ENCODE results near the gene CPVL. TPM values are rescaled to one million over a fixed set of nuclear protein-coding genes. Genes with fewer than 3 reads are reported as not detected.

Gene CPVL
- total RNA-seq, 4 donors from 2014 or later = 3.9 to 34.1 (median 15.7) TPM

DNA sequence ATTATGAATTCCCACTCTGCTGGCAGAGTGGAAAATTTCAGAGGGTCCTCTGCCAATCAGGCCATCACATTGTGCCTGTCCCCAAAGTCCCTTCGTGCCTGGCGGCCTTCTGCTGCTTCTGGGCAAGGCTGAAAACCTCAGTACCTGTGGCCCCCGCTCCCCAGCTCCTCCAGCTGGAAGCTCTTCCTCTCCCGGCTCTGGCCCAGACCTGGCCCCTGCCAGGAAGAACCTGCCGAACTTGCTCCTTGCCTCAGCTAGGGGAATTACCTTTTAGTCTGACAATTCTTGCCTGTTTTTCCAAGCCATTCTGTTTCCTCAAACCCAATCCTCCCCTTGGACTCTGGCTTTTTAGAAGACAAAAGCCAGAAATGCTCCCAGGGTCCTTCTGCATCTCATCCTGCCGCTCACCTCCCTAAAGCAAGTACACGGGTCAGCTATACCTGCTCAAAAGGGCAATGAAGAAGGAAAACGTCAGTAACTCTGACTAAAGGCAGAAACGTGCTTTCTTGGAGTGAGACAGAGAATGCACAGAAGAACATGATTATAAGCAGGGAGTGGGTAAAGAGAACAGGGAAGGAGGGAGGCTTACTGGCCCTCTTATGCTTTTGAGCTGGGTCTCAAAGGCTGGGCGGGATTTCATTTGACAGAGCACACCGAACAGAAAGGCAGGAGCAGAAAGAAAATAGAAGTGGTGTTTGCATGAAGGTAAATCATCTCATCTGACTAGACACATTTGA, 160.1 kb downstream of the CPVL start:
- H3K36me3 ChIP-seq = no peaks in the 10 kb centered on the region
- 27 to 39% methylated on average over 11 of the region's 11 CpGs for WGBS, 2 donors
- peak overlapping the region; percentile 76 to 90 (median 86) for H3K27ac ChIP-seq
- H3K4me1 ChIP-seq = peaks cover 51 to 86% (median 60%) of the 10 kb centered on the region in 3 donors
- no peak for TF ChIP-seq POLR2A (IDR thresholded peaks at IDR 0.05)
- TF ChIP-seq, protein P1, sequence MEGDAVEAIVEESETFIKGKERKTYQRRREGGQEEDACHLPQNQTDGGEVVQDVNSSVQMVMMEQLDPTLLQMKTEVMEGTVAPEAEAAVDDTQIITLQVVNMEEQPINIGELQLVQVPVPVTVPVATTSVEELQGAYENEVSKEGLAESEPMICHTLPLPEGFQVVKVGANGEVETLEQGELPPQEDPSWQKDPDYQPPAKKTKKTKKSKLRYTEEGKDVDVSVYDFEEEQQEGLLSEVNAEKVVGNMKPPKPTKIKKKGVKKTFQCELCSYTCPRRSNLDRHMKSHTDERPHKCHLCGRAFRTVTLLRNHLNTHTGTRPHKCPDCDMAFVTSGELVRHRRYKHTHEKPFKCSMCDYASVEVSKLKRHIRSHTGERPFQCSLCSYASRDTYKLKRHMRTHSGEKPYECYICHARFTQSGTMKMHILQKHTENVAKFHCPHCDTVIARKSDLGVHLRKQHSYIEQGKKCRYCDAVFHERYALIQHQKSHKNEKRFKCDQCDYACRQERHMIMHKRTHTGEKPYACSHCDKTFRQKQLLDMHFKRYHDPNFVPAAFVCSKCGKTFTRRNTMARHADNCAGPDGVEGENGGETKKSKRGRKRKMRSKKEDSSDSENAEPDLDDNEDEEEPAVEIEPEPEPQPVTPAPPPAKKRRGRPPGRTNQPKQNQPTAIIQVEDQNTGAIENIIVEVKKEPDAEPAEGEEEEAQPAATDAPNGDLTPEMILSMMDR (IDR thresholded peaks at IDR 0.05) = no peak
- no peak for DNase-seq
- intact Hi-C loops (cut with DNase I) = no loop called here
- peak overlapping the region; percentile 4 to 22 (median 12) for H3K4me3 ChIP-seq
- no peaks in the 10 kb centered on the region for H3K9me3 ChIP-seq
- no peaks in the 10 kb centered on the region for H3K27me3 ChIP-seq

DNA sequence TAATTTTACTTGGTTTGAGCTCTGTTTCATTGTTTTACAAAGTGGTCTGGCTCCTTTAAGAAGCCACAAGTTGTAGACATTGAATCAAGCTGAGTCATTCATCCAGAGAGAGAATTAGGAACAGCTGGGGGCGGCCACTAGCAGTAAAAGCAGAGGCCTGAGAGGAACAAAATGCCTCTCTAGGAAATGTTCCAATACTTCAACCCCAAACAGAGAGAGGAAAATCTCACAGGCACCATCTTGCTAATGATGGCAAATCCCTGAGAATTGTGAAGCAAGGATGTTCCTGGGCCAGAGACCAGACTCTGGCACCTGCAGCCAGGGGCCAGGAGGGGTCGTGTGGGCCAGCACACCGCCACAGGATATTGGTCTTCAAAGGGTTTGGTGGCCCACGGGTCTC, 161.7 kb downstream of the CPVL start:
- no peak for DNase-seq
- H3K27me3 ChIP-seq = no peaks in the 10 kb centered on the region
- H3K36me3 ChIP-seq = no peaks in the 10 kb centered on the region
- no peak overlapping the region for H3K4me3 ChIP-seq
- peak overlapping the region; percentile 76 to 90 (median 86) for H3K27ac ChIP-seq
- intact Hi-C loops (cut with DNase I) = no loop called here
- WGBS, 2 donors = 24 to 34% methylated on average over 4 of the region's 4 CpGs
- TF ChIP-seq, protein P1 (IDR thresholded peaks at IDR 0.05) = no peak
- TF ChIP-seq POLR2A (IDR thresholded peaks at IDR 0.05) = no peak
- H3K9me3 ChIP-seq = no peaks in the 10 kb centered on the region
- H3K4me1 ChIP-seq = peaks cover 49 to 85% (median 55%) of the 10 kb centered on the region in 3 donors

DNA sequence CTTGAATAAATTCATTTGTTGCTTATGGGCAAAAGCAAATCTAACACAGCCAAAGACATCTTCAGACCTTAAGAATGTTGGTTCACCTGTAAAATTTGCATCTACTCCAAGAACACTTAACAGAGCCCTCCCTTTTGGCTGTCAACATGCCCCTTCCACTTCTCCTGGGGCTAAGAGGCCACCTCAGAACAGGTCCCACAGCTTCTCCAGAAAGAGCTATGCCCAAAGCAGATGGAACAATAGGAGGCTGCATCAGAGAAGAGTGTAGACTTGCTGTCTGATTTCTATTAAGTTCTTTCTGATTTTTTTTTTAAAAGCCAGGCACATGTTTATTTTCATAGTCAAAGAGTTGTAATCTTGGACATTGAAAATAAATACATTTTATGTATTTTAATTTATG, 162.1 kb downstream of the CPVL start:
- DNase-seq = no peak
- intact Hi-C loops (cut with DNase I) = no loop called here
- TF ChIP-seq, protein P1 (IDR thresholded peaks at IDR 0.05) = no peak
- TF ChIP-seq POLR2A (IDR thresholded peaks at IDR 0.05) = no peak
- no peak overlapping the region for H3K4me3 ChIP-seq
- H3K27ac ChIP-seq = peak overlapping the region in 3 of 4 donors; percentile 34 to 90 (median 89)
- H3K9me3 ChIP-seq = no peaks in the 10 kb centered on the region
- H3K4me1 ChIP-seq = peaks cover 44 to 81% (median 51%) of the 10 kb centered on the region in 3 donors
- no peaks in the 10 kb centered on the region for H3K27me3 ChIP-seq
- no peaks in the 10 kb centered on the region for H3K36me3 ChIP-seq

DNA sequence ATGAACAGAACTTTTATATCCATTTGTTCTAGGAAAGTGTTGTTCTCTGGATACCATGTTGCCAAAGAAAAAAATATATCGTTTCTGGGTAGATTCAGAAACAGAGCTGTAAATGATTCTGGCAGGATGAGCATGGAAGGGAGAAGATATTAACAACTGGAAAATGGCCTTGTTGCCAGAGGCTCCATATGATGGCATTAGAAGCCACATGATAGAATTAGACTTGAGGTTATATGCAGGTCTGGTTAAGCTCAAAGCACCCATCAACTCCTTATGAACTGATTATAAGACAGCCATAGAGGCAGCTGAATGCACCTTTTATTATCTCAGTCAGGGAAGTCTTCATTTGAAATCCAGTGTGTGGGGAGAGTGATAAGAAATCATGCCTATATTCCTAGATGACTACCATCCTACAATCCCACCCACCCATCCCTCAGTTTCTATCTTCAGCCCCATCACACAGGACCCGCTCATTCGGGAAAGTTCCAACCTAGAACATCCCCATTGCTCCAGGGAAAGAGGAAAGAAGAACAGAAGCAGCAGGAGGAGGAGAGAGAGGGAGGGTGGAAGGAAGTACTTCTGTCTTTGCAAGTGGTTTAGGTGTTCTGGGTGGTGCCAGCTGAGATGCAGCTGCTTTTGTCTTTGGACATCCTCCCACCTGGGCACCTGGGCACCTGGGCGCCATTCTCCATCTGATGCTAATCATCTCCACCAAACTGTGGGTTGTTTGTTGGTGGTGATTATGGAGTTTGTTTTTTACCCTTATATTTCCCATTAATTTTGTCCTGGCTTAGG, 162.7 kb downstream of the CPVL start:
- Histone ChIP-seq H3K9me3 (no peaks in the 10 kb centered on the region), H3K36me3 (no peaks in the 10 kb centered on the region), H3K27me3 (no peaks in the 10 kb centered on the region), H3K4me3 (no peak overlapping the region), H3K27ac (peak overlapping the region in 3 of 4 donors; percentile 7 to 89 (median 34)), H3K4me1 (peaks cover 38 to 74% (median 47%) of the 10 kb centered on the region in 3 donors)
- TF ChIP-seq POLR2A (IDR thresholded peaks at IDR 0.05) = no peak
- TF ChIP-seq, protein P1 (IDR thresholded peaks at IDR 0.05) = no peak
- WGBS, 2 donors = 80 to 92% methylated on average over 4 of the region's 4 CpGs
- DNase-seq = no peak
- intact Hi-C loops (cut with DNase I) = no loop called here

DNA sequence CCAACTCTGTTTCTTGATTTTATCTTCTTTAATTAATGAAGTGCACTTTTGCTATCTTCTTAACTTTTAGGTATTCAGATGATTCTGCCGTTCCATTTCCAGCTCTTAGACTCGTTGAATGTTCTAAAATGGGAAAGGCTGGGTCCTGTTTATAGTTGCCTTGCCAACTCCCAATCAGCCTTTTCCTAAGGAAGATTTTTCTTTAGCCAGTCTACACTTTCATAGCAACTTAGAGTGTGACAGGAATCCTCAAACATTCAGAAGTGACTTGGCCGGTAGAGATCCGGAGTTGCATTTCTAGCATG, 165.2 kb downstream of the CPVL start:
- WGBS, 2 donors = 27 to 52% methylated on average over 4 of the region's 4 CpGs
- no peak for TF ChIP-seq POLR2A (IDR thresholded peaks at IDR 0.05)
- TF ChIP-seq, protein P1 (IDR thresholded peaks at IDR 0.05) = no peak
- Histone ChIP-seq H3K9me3 (no peaks in the 10 kb centered on the region), H3K27me3 (no peaks in the 10 kb centered on the region), H3K36me3 (no peaks in the 10 kb centered on the region), H3K27ac (peak overlapping the region in 3 of 4 donors; percentile 25 to 70 (median 38)), H3K4me3 (no peak overlapping the region), H3K4me1 (peaks cover 20 to 50% (median 25%) of the 10 kb centered on the region in 3 donors)
- intact Hi-C loops (cut with DNase I) = no loop called here
- no peak for DNase-seq

All from esophagus squamous epithelium (tissue), 5 donors.